Endothelial cell of umbilical vein (primary cell): ENCODE data around the gene ADGRE3. TPM values are rescaled to one million over a fixed set of nuclear protein-coding genes. Genes with fewer than 3 reads are reported as not detected.

Experiments used
- BruUV-seq: library from RNA; stranded (reverse); fragments of 400-500 nt; replicated peaks from 2 replicates; lab custom pipeline; 2021; lab: Mats Ljungman, UMichigan
- CTCF ChIA-PET: fragments of 300-600, 350-600 bp; sonication (Branson Sonifier 250); formaldehyde crosslinking; loops from one replicate; lab custom pipeline; 2021; ENCODE audit warnings: antibody characterized with exemption, inconsistent platforms; lab: Charles Lee
- POLR2A ChIA-PET: fragments of 300-600, 350-600 bp; sonication (Branson Sonifier 250); formaldehyde crosslinking; loops from one replicate; lab custom pipeline; 2021; ENCODE audit warnings: antibody characterized with exemption, inconsistent platforms; lab: Charles Lee
- DNase-seq: peaks from one replicate; pipeline ENCODE4 v3.0.0-alpha.2; 2011; ENCODE audit warnings: low read depth, low spot score
- FAIRE-seq: peaks from 2 replicates; lab custom pipeline; 2011; peaks lifted over from hg19 to GRCh38; lab: Jason Lieb, UNC
- H2AFZ ChIP-seq: 2 replicates; pipeline ENCODE4 v1.6.0; 2012; ENCODE audit warnings: low read depth, low read length, control low read depth, inconsistent platforms
- H3K27ac ChIP-seq: 2 replicates; pipeline ENCODE4 v1.5.1; 2011; ENCODE audit warnings: low read depth, mild to moderate bottlenecking, control low read depth, low read length, moderate library complexity; ENCODE audit not compliant: insufficient read depth
- H3K27me3 ChIP-seq, 2 experiments: 2 replicates each; pipeline versions ENCODE4 v1.6.0 to v1.6.1; 2011; ENCODE audit warnings: low read length in 2 of 2, mixed read lengths in 1 of 2; ENCODE audit not compliant: control insufficient read depth in 2 of 2, insufficient read depth in 2 of 2
- H3K36me3 ChIP-seq, 2 experiments: 2 replicates in 1 of 2; 3 replicates in 1 of 2; pipeline ENCODE4 v1.5.1; 2011; ENCODE audit warnings: low read length in 2 of 2, mild to moderate bottlenecking in 1 of 2, moderate library complexity in 1 of 2; ENCODE audit not compliant: control insufficient read depth in 2 of 2, insufficient read depth in 2 of 2; ENCODE audit errors: extremely low read depth in 1 of 2
- H3K4me1 ChIP-seq: 3 replicates; pipeline ENCODE4 v1.5.1; 2011; ENCODE audit warnings: mild to moderate bottlenecking, low read length; ENCODE audit not compliant: control insufficient read depth, insufficient read depth; ENCODE audit errors: extremely low read depth
- H3K4me2 ChIP-seq: 2 replicates; pipeline ENCODE4 v1.6.1; 2011; ENCODE audit warnings: low read length, control low read depth, mixed read lengths; ENCODE audit not compliant: insufficient read depth
- H3K4me3 ChIP-seq, 3 experiments: fragments of 200-600 bp in 1 of 3; sonication (generic), shearing (Covaris generic) in 1 of 3; replicated peaks in 1 of 3; 2 replicates each; pipeline ENCODE4 v1.5.1; 2011 to 2016; ENCODE audit warnings: control low read depth in 3 of 3, low read length in 3 of 3, mild to moderate bottlenecking in 2 of 3, inconsistent platforms in 1 of 3, low read depth in 1 of 3, moderate library complexity in 1 of 3; ENCODE audit not compliant: insufficient read depth in 1 of 3
- H3K79me2 ChIP-seq: 2 replicates; pipeline ENCODE4 v1.6.0; 2012; ENCODE audit warnings: low read length, inconsistent platforms; ENCODE audit not compliant: control insufficient read depth, insufficient read depth
- H3K9ac ChIP-seq: replicated peaks from 2 replicates; pipeline ENCODE3; 2011; ENCODE audit warnings: low read length, control low read depth; ENCODE audit not compliant: insufficient read depth; ENCODE audit errors: extremely low read depth
- H3K9me1 ChIP-seq: replicated peaks from 3 replicates; pipeline ENCODE4 v1.6.0; 2011; ENCODE audit warnings: mild to moderate bottlenecking, low read length; ENCODE audit not compliant: control insufficient read depth, insufficient read depth; ENCODE audit errors: extremely low read depth
- H3K9me3 ChIP-seq: replicated peaks from 2 replicates; pipeline ENCODE4 v1.5.1; 2012; ENCODE audit warnings: low read length, inconsistent platforms; ENCODE audit not compliant: control insufficient read depth, insufficient read depth
- H4K20me1 ChIP-seq: replicated peaks from 2 replicates; pipeline ENCODE3; 2011; ENCODE audit warnings: mild to moderate bottlenecking, low read length; ENCODE audit not compliant: control insufficient read depth, insufficient read depth; ENCODE audit errors: extremely low read depth
- EZH2 ChIP-seq: IDR thresholded peaks from 2 replicates; pipeline ENCODE4 v1.6.1; 2012; ENCODE audit warnings: borderline replicate concordance, low read depth, mild to moderate bottlenecking, moderate library complexity, low read length, inconsistent platforms; ENCODE audit not compliant: severe bottlenecking
- FOS ChIP-seq: IDR thresholded peaks from 2 replicates; pipeline ENCODE4 v1.6.1; 2011; ENCODE audit warnings: mild to moderate bottlenecking, low read length, moderate library complexity, borderline replicate concordance; ENCODE audit not compliant: insufficient read depth
- GATA2 ChIP-seq: IDR thresholded peaks from 2 replicates; pipeline ENCODE4 v1.7.0; 2011; ENCODE audit warnings: low read depth, mild to moderate bottlenecking, moderate library complexity, mixed read lengths, low read length; ENCODE audit not compliant: insufficient read length, insufficient read depth
- JUN ChIP-seq: IDR thresholded peaks from 2 replicates; pipeline ENCODE4 v1.6.1; 2011; ENCODE audit warnings: borderline replicate concordance, low read depth; ENCODE audit not compliant: insufficient read length, insufficient read depth
- MYC ChIP-seq: IDR thresholded peaks from one replicate; pipeline ENCODE4 v1.6.1; 2011; ENCODE audit warnings: mild to moderate bottlenecking, low read depth, low read length
- POLR2A ChIP-seq: IDR thresholded peaks from 2 replicates; pipeline ENCODE4 v1.6.1; 2012; ENCODE audit warnings: low read depth, mild to moderate bottlenecking, control low read depth, low read length
- POLR2AphosphoS5 ChIP-seq: IDR thresholded peaks from 2 replicates; pipeline ENCODE4 v1.6.1; 2012; ENCODE audit warnings: low read depth, mild to moderate bottlenecking, control low read depth, low read length, moderate library complexity; ENCODE audit not compliant: insufficient read depth
- dilution Hi-C: fragments of 300-500 bp; cut with MboI; formaldehyde crosslinking; loops from one replicate; pipeline ENCODE4 v1.15.0; 2019; ENCODE audit warnings: low sequenced_read_pairs; ENCODE audit not compliant: extremely low pct_ligation_motif_present
- intact Hi-C: fragments of 100-400 bp; cut with micrococcal nuclease; formaldehyde crosslinking; loops from one replicate; pipeline ENCODE4 v1.10.0; 2022
- polyA plus RNA-seq, 4 experiments: library from polyadenylated mRNA; depleted of rRNA in 3 of 4; stranded (reverse) in 3 of 4; unstranded in 1 of 4; fragments of >200 nt; gene quantifications; 2 replicates each; pipeline versions ENCODE4 v1.2.1 to v1.2.3, GENCODE V29; 2011 to 2012; ENCODE audit warnings: missing spikeins in 1 of 4
- total RNA-seq: library from RNA; stranded (reverse); gene quantifications from 2 replicates; pipeline ENCODE4 v1.2.3, GENCODE V29; 2021
- TF ChIP-seq, protein P1 (sequence below): IDR thresholded peaks from 2 replicates; pipeline ENCODE4 v1.6.1; 2011; ENCODE audit not compliant: insufficient read depth, insufficient read length
- TF ChIP-seq, protein P2 (sequence below), 2 donors: IDR thresholded peaks; 1 replicate in 1 of 2; 2 replicates in 1 of 2; pipeline ENCODE4 v1.5.1; 2011; ENCODE audit warnings: low read length in 2 of 2, mild to moderate bottlenecking in 2 of 2, moderate library complexity in 2 of 2, control low read depth in 1 of 2, inconsistent platforms in 1 of 2, low read depth in 1 of 2; ENCODE audit not compliant: insufficient read depth in 1 of 2; ENCODE audit errors: extremely low read depth in 1 of 2

Gene ADGRE3
- total and polyA plus RNA-seq, 2 donors (not counting 3 experiments of a cell fraction or from before 2014, with no cell fraction given), result not detected

DNA sequence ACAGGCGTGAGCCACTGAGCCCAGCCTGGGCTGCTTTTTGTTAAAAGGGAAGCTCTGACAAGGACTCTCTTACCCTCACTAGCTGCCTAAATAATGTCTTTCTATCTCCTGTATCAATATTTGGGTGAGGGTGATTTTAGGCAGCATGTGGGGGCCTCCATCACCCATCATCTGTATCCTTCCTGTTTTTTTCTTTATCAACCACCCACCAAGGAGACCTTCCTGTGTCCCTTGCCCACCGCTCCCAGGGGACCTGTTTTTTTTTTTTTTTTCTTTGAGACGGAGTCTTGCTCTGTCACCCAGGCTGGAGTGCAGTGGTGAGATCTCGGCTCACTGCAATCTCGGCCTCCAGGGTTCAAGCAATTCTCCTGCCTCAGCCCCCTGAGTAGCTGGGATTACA is 97.4 kb downstream of the ADGRE3 start:
- Histone ChIP-seq H3K27ac (no peak overlapping the region), H3K4me1 (no peaks in the 10 kb centered on the region), H3K27me3 (no peaks in the 10 kb centered on the region), H3K4me2 (no peak overlapping the region), H3K4me3 (no peak overlapping the region), H3K9me1 (no peaks in the 10 kb centered on the region), H3K9me3 (no peaks in the 10 kb centered on the region), H3K36me3 (no peaks in the 10 kb centered on the region), H2AFZ (no peak overlapping the region), H3K9ac (no peak overlapping the region), H4K20me1 (no peaks in the 10 kb centered on the region), H3K79me2 (no peaks in the 10 kb centered on the region)
- CTCF ChIA-PET, result interaction anchor here (12.1 kb wide), 1 partner anchor 110 kb away, joined by 342 read pairs; the partner anchor contains the start of gene ZNF333
- POLR2A ChIA-PET, result no interaction called here
- TF ChIP-seq GATA2, result no peak
- no peak for TF ChIP-seq JUN
- no peak for TF ChIP-seq MYC
- TF ChIP-seq, protein P1, sequence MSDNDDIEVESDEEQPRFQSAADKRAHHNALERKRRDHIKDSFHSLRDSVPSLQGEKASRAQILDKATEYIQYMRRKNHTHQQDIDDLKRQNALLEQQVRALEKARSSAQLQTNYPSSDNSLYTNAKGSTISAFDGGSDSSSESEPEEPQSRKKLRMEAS, result no peak
- no peak for TF ChIP-seq FOS
- no peak for TF ChIP-seq POLR2A
- TF ChIP-seq, protein P2, sequence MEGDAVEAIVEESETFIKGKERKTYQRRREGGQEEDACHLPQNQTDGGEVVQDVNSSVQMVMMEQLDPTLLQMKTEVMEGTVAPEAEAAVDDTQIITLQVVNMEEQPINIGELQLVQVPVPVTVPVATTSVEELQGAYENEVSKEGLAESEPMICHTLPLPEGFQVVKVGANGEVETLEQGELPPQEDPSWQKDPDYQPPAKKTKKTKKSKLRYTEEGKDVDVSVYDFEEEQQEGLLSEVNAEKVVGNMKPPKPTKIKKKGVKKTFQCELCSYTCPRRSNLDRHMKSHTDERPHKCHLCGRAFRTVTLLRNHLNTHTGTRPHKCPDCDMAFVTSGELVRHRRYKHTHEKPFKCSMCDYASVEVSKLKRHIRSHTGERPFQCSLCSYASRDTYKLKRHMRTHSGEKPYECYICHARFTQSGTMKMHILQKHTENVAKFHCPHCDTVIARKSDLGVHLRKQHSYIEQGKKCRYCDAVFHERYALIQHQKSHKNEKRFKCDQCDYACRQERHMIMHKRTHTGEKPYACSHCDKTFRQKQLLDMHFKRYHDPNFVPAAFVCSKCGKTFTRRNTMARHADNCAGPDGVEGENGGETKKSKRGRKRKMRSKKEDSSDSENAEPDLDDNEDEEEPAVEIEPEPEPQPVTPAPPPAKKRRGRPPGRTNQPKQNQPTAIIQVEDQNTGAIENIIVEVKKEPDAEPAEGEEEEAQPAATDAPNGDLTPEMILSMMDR (IDR thresholded peaks at IDR 0.05; ENCODE audit: extremely low read depth in 1 of 2, insufficient read depth in 1 of 2, low read depth in 1 of 2, low read length in 2 of 2), result no peak
- no peak for TF ChIP-seq POLR2AphosphoS5
- TF ChIP-seq EZH2, result no peak
- no peak for DNase-seq
- dilution Hi-C loops, result no loop called here
- FAIRE-seq, result no peak
- BruUV-seq, result no TSS peak
- intact Hi-C loops, result no loop called here
